ENCODE measurements around the gene KRT17. TPM values are rescaled to one million over a fixed set of nuclear protein-coding genes. Genes with fewer than 3 reads are reported as not detected.

Gene KRT17
- total and polyA plus RNA-seq, 9 of the 15 experiments (the other 6 are each of a cell fraction or from before 2014, with no cell fraction given), result 0.23 to 0.25 TPM; not detected in 7

DNA sequence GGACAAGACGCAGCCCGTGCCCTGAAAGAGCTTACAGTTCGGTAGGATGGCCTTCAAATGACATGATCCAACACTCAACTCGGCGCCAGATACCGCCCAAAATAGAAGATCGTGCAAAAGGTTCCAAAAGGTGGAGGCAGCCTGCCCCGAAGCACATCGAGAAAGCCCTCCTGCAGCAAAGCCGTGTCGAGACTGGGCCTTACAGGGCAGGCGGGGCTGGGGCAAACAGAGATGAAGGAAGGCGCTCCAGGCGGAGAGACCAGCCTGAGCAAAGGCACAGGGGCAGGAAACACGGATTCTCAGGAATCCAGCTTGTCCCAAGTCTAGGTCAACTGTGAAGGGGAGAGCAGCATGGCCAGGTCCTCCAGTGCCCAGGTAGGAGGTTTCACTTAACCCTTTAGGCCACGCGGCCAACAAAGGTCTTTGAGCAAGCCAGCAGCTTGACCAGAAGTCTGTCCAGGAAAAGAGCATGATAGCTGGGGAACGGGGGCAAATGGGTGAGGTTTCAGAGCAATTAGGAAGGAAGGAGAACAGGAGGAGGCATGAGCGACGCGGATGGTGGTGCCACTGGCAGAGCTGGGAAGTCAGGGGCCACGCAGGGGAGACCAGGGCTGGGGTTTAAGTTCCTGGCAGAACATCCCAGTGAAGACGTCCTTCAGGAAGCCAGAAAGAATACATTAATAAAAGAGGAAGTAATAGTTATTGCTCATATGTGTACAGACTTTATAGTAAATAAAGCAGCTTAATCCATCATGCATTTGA lies 43.1 kb upstream of the KRT17 start (continued):
- TF ChIP-seq, protein P1, sequence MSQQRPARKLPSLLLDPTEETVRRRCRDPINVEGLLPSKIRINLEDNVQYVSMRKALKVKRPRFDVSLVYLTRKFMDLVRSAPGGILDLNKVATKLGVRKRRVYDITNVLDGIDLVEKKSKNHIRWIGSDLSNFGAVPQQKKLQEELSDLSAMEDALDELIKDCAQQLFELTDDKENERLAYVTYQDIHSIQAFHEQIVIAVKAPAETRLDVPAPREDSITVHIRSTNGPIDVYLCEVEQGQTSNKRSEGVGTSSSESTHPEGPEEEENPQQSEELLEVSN (IDR thresholded peaks at IDR 0.05; ENCODE audit: borderline replicate concordance in 1 of 2, extremely low read depth in 1 of 2, insufficient read depth in 1 of 2, insufficient read length in 1 of 2, low read depth in 1 of 2, low read length in 1 of 2, poor library complexity in 1 of 2, severe bottlenecking in 1 of 2), result peak; percentile 4 to 27
- TF ChIP-seq HIVEP1 (CRISPR knock-in tag; IDR thresholded peaks at IDR 0.05) (no peak), SREBF2 (CRISPR knock-in tag; IDR thresholded peaks at IDR 0.05) (no peak), NFIX (CRISPR knock-in tag; IDR thresholded peaks at IDR 0.05; ENCODE audit: low read depth) (no peak), KLF13 (tag; IDR thresholded peaks at IDR 0.05; ENCODE audit: borderline replicate concordance, low read depth) (no peak), ILF3 (IDR thresholded peaks at IDR 0.05; ENCODE audit: borderline replicate concordance) (no peak)

DNA sequence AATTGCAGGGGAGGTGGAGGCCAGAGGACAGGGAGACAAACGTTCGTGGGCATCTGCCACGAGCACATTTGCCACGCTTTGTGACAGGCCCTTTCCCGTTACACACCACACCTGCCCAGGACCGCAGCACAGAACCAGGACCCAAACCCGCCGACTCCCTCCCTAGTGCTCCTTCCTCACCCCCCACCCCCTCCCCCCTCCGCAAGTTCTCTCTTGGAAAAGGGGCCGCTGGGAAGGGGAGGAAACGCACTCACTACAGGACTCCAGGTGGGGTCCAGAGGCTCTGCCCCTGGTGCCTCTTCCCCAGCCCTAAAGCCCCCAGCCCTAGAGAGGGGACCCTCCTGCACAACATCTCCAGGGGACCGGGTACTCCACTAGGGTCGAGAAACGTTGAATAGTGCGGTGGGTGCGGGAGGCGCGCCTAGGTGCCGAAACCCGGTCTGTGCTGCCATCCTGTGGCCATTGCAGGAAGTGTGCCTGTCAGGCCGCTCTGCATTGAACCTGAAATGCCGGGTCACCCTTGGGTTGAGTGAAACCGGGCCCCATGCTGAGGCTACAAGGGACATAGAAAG lies 42.4 kb upstream of the KRT17 start:
- peak overlapping the region; percentile 99 for H2AFZ ChIP-seq (ENCODE audit: low read depth, low read length)
- POLR2A ChIA-PET, result interaction anchor here (0.6 to 12.5 kb wide), 8 partner anchors 9 to 756 kb away, joined by 3 to 124 read pairs (median 5); partner anchors contain the start of gene EIF1
- peaks cover 40 to 50% of the 10 kb centered on the region in 2 experiments for H3K4me1 ChIP-seq (replicated peaks in 1 of 2; ENCODE audit: control insufficient read depth in 2 of 2, insufficient read depth in 2 of 2, low read length in 2 of 2)
- DNase-seq (ENCODE audit: extremely low read depth in 1 of 4, low spot score in 3 of 4), result peak; percentile 83 to 94 (median 86)
- no peaks in the 10 kb centered on the region; the same call in 2 of the 3 replicates for H3K79me2 ChIP-seq (ENCODE audit: control insufficient read depth, insufficient read depth, low read length)
- H3K4me3 ChIP-seq, result peak overlapping the region; percentile 38
- H4K20me1 ChIP-seq (replicated peaks; ENCODE audit: control insufficient read depth, insufficient read depth, low read length), result no peaks in the 10 kb centered on the region
- peak overlapping the region; percentile 81 for H3K27ac ChIP-seq (ENCODE audit: extremely low read depth, low read depth, low read length)
- WGBS (ENCODE audit: insufficient coverage, low coverage, missing lambda C conversion rate), result 7% methylated on average over 18 of the region's 23 CpGs
- BruUV-seq (replicated peaks), result no TSS peak
- no peaks in the 10 kb centered on the region for H3K36me3 ChIP-seq (ENCODE audit: control insufficient read depth, insufficient read depth, low read length)
- H3K9me1 ChIP-seq (ENCODE audit: control insufficient read depth, insufficient read depth, low read length), result peaks cover 2% of the 10 kb centered on the region
- H3K9ac ChIP-seq (ENCODE audit: insufficient read depth in 1 of 2, low read depth in 2 of 2, low read length in 2 of 2), result peak overlapping the region; percentile 71 to 89
- H3K27me3 ChIP-seq (ENCODE audit: control insufficient read depth in 2 of 2, insufficient read depth in 2 of 2, low read length in 2 of 2), result no peaks in the 10 kb centered on the region
- peak; percentile 86 for ATAC-seq
- CTCF ChIA-PET (ENCODE audit: low intra/inter-chr PET ratio), result interaction anchor here (0.8 to 7.4 kb wide), 4 partner anchors 19 to 1047 kb away, joined by 3 to 135 read pairs (median 10); no protein-coding TSS in a partner anchor
- in situ Hi-C loops (cut with MboI) (loop anchor here (25.0 kb wide), 1 partner anchor 1054 kb away; no protein-coding TSS in a partner anchor), intact Hi-C loops (cut with micrococcal nuclease) (loop anchor here (2.0 to 10.0 kb wide), 3 partner anchors 182 to 849 kb away; partner anchors contain the start of genes KRT35 and KRT36)
- peak; percentile 93 for FAIRE-seq
- peak overlapping the region; percentile 91 for H3K4me2 ChIP-seq (ENCODE audit: insufficient read depth, low read length)
- no peaks in the 10 kb centered on the region for H3K9me3 ChIP-seq (replicated peaks; ENCODE audit: control insufficient read depth, insufficient read depth, low read depth, low read length)
- TF ChIP-seq WHSC1 (IDR thresholded peaks at IDR 0.05; ENCODE audit: low read length) (no peak), ZNF134 (CRISPR knock-in tag; conservative IDR thresholded peaks at IDR 0.05) (no peak), TEAD1 (CRISPR knock-in tag; IDR thresholded peaks at IDR 0.05) (no peak), RFX5 (IDR thresholded peaks at IDR 0.05; ENCODE audit: low read depth, low read length) (no peak)
- TF ChIP-seq, protein P2, sequence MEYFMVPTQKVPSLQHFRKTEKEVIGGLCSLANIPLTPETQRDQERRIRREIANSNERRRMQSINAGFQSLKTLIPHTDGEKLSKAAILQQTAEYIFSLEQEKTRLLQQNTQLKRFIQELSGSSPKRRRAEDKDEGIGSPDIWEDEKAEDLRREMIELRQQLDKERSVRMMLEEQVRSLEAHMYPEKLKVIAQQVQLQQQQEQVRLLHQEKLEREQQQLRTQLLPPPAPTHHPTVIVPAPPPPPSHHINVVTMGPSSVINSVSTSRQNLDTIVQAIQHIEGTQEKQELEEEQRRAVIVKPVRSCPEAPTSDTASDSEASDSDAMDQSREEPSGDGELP (CRISPR knock-in tag; IDR thresholded peaks at IDR 0.05; ENCODE audit: borderline replicate concordance), result peak; percentile 58; the same call in 1 of the 2 replicates
- TF ChIP-seq, protein P3, sequence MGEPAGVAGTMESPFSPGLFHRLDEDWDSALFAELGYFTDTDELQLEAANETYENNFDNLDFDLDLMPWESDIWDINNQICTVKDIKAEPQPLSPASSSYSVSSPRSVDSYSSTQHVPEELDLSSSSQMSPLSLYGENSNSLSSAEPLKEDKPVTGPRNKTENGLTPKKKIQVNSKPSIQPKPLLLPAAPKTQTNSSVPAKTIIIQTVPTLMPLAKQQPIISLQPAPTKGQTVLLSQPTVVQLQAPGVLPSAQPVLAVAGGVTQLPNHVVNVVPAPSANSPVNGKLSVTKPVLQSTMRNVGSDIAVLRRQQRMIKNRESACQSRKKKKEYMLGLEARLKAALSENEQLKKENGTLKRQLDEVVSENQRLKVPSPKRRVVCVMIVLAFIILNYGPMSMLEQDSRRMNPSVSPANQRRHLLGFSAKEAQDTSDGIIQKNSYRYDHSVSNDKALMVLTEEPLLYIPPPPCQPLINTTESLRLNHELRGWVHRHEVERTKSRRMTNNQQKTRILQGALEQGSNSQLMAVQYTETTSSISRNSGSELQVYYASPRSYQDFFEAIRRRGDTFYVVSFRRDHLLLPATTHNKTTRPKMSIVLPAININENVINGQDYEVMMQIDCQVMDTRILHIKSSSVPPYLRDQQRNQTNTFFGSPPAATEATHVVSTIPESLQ (CRISPR knock-in tag; IDR thresholded peaks at IDR 0.05), result no peak
